Osteoblast (primary cell): ENCODE measurements around the gene SERPINH1. TPM values are rescaled to one million over a fixed set of nuclear protein-coding genes. Genes with fewer than 3 reads are reported as not detected.

Source experiments
- DNase-seq: peaks from one replicate; pipeline ENCODE4 v3.0.0; 2011; ENCODE audit warnings: low spot score, mixed read lengths; ENCODE audit not compliant: insufficient read length; ENCODE audit errors: missing footprints
- H2AFZ ChIP-seq: 2 replicates; pipeline ENCODE4 v1.6.0; 2011; ENCODE audit warnings: mild to moderate bottlenecking, low read length
- H3K27ac ChIP-seq: 2 replicates; pipeline ENCODE4 v1.5.1; 2011; ENCODE audit warnings: mild to moderate bottlenecking, low read depth, low read length, moderate library complexity
- H3K27me3 ChIP-seq: 2 replicates; pipeline ENCODE4 v1.6.0; 2012; ENCODE audit warnings: mild to moderate bottlenecking, control low read depth, inconsistent platforms, low read length, moderate library complexity; ENCODE audit not compliant: insufficient read depth
- H3K36me3 ChIP-seq: 2 replicates; pipeline ENCODE4 v1.5.1; 2011; ENCODE audit warnings: mild to moderate bottlenecking, low read length, control low read depth, moderate library complexity; ENCODE audit not compliant: insufficient read depth
- H3K4me1 ChIP-seq: 2 replicates; pipeline ENCODE4 v1.5.1; 2011; ENCODE audit warnings: mild to moderate bottlenecking, low read length, control low read depth, moderate library complexity; ENCODE audit not compliant: insufficient read depth
- H3K4me2 ChIP-seq: 2 replicates; pipeline ENCODE4 v1.6.0; 2011; ENCODE audit warnings: mild to moderate bottlenecking, low read length; ENCODE audit not compliant: insufficient read depth
- H3K4me3 ChIP-seq: fragments of 200-600 bp; sonication (generic); 3 replicates; pipeline ENCODE4 v1.5.1; 2012; ENCODE audit warnings: mild to moderate bottlenecking, low read length, inconsistent platforms; ENCODE audit not compliant: insufficient read depth
- H3K79me2 ChIP-seq: 2 replicates; pipeline ENCODE4 v1.6.0; 2012; ENCODE audit warnings: mild to moderate bottlenecking, low read length, control low read depth, inconsistent platforms; ENCODE audit not compliant: insufficient read depth
- H3K9me3 ChIP-seq: 2 replicates; pipeline ENCODE4 v1.5.1; 2011; ENCODE audit warnings: low read depth, low read length, control low read depth
- H4K20me1 ChIP-seq: 2 replicates; pipeline ENCODE4 v1.6.0; 2012; ENCODE audit warnings: mild to moderate bottlenecking, low read length, control low read depth; ENCODE audit not compliant: insufficient read depth
- CTCF ChIP-seq: IDR thresholded peaks from 2 replicates; pipeline ENCODE4 v1.5.1; 2011; ENCODE audit warnings: mild to moderate bottlenecking, low read depth, low read length, moderate library complexity; ENCODE audit errors: extremely low read depth
- total RNA-seq: library from RNA; depleted of rRNA; stranded (reverse); fragments of >200 nt; gene quantifications from 2 replicates; pipeline ENCODE4 v1.2.3, GENCODE V29; 2012

The SERPINH1 gene
- total RNA-seq, 1 donor = 1,318 TPM

GRCh38 chr11:75611823-75612222 is 49.8 kb downstream of the SERPINH1 start:
- no peak overlapping the region for H3K4me2 ChIP-seq
- H4K20me1 ChIP-seq = no peaks in the 10 kb centered on the region
- H3K79me2 ChIP-seq = no peaks in the 10 kb centered on the region
- H3K27ac ChIP-seq = no peak overlapping the region
- H3K4me1 ChIP-seq = no peaks in the 10 kb centered on the region
- DNase-seq = no peak
- H2AFZ ChIP-seq = no peak overlapping the region
- H3K4me3 ChIP-seq = no peak overlapping the region
- TF ChIP-seq CTCF = no peak
- H3K9me3 ChIP-seq = no peaks in the 10 kb centered on the region
- H3K27me3 ChIP-seq = no peaks in the 10 kb centered on the region
- no peaks in the 10 kb centered on the region for H3K36me3 ChIP-seq

GRCh38 chr11:75615751-75616150 is 53.7 kb downstream of the SERPINH1 start:
- no peaks in the 10 kb centered on the region for H3K9me3 ChIP-seq
- no peak overlapping the region for H3K4me2 ChIP-seq
- H3K27me3 ChIP-seq = no peaks in the 10 kb centered on the region
- H3K4me3 ChIP-seq = no peak overlapping the region
- H2AFZ ChIP-seq = no peak overlapping the region
- no peaks in the 10 kb centered on the region for H3K36me3 ChIP-seq
- no peaks in the 10 kb centered on the region for H4K20me1 ChIP-seq
- no peak for DNase-seq
- no peaks in the 10 kb centered on the region for H3K4me1 ChIP-seq
- no peak overlapping the region for H3K27ac ChIP-seq
- no peak for TF ChIP-seq CTCF
- no peaks in the 10 kb centered on the region for H3K79me2 ChIP-seq

GRCh38 chr11:75616281-75616680 is 54.2 kb downstream of the SERPINH1 start:
- no peak for DNase-seq
- Histone ChIP-seq H3K27ac (no peak overlapping the region), H3K27me3 (no peaks in the 10 kb centered on the region), H4K20me1 (no peaks in the 10 kb centered on the region), H3K9me3 (no peaks in the 10 kb centered on the region), H3K79me2 (no peaks in the 10 kb centered on the region), H2AFZ (no peak overlapping the region), H3K4me1 (no peaks in the 10 kb centered on the region), H3K36me3 (no peaks in the 10 kb centered on the region), H3K4me3 (no peak overlapping the region), H3K4me2 (no peak overlapping the region)
- no peak for TF ChIP-seq CTCF

Other genes with a start within 250 kb of the SERPINH1 start
- 14.5 and 19.4 TPM in 2 replicates for gene ARRB1, start 210.6 kb upstream of the SERPINH1 start, total RNA-seq
- gene RPS3, start 162.7 kb upstream of the SERPINH1 start, total RNA-seq = 1,511 and 1,512 TPM in 2 replicates
- gene KLHL35, start 129.1 kb upstream of the SERPINH1 start, total RNA-seq = 2.4 and 4.3 TPM in 2 replicates
- gene GDPD5, start 36.3 kb upstream of the SERPINH1 start, total RNA-seq = 13.4 and 14.1 TPM in 2 replicates
- 0.72 and 1.5 TPM in 2 replicates for gene MAP6, start 106.8 kb downstream of the SERPINH1 start, total RNA-seq
- gene MOGAT2, start 155.6 kb downstream of the SERPINH1 start, total RNA-seq = not detected in 2 replicates
- gene DGAT2, start 206.5 kb downstream of the SERPINH1 start, total RNA-seq = 2.9 and 3.6 TPM in 2 replicates